CD4-positive, alpha-beta T cell treated with Interferon alpha-2 for 1 hour (primary cell): ENCODE results near the gene RET.

Source experiments
- DNase-seq, 2 donors: peaks; one replicate each; pipeline ENCODE4 v3.0.0-alpha.2; 2020 to 2022

The RET gene

GRCh38 chr10:43111101-43111500 is 34.2 kb downstream of the RET start:
- DNase-seq: no peak

- DNase-seq: no peak
Measured at GRCh38 chr10:43111921-43112607, 35.2 kb downstream of the RET start.

- no peak for DNase-seq
Measured at GRCh38 chr10:43112608-43112961, 35.7 kb downstream of the RET start.

DNA sequence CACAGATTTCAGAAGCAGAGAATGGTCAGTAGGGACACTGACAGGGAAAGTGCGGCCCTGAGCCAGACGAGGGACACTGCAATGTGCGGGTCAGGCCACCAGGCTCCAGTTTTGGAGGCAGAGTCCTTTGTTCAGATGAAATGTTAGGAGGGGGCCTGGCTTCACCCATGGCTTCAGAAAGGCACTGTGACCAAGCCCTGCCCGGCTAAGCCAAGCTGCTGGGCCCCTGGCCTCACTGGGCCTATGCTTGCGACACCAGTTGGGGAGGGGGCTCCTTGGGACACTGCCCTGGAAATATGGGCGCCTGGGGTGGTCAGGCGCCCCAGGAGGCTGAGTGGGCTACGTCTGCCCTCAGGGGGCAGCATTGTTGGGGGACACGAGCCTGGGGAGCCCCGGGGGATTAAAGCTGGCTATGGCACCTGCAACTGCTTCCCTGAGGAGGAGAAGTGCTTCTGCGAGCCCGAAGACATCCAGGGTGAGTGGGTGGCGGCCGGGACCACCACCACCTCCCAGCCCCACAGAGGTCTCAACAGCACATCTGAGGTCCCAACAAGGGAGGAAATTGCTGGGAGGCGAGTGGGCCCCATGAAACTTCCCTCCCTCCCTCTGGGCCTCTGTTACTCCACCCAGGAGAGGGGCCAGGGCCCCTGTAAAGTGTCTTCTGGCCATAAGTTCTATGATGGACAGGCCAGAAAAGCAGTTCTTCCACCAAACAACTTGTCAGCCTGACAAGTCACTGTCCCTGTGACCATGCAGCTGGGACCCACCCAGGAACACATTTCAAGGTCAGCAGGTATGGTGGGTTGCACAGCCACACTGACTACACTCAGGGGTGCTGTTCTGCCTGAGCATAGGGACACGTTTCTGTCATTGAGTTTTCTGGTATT is 36.6 kb downstream of the RET start:
- no peak for DNase-seq

DNA sequence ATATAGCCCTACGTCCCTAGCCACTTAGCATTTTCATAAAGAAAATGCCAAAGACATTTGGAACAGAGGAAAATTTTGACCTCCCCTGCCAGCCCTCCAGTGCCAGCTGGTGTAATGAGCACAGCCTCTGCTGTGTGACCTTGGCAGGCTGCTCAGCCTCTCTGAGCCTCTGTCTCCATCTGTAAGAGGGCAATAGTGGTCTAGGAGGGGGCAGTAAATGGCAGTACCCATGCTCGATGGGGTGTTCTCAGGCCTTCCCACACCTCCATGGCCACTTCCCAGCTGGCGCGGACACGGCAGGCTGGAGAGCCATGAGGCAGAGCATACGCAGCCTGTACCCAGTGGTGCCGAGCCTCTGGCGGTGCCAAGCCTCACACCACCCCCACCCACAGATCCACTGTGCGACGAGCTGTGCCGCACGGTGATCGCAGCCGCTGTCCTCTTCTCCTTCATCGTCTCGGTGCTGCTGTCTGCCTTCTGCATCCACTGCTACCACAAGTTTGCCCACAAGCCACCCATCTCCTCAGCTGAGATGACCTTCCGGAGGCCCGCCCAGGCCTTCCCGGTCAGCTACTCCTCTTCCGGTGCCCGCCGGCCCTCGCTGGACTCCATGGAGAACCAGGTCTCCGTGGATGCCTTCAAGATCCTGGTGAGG is 37.3 kb downstream of the RET start:
- DNase-seq: no peak

- DNase-seq: no peak
Measured at GRCh38 chr10:43114743-43115611, 38.1 kb downstream of the RET start.

GRCh38 chr10:43115881-43116595 is 39.2 kb downstream of the RET start:
- no peak for DNase-seq

- no peak for DNase-seq
Measured at GRCh38 chr10:43116596-43116995, 39.7 kb downstream of the RET start.

GRCh38 chr10:43117031-43117776 is 40.3 kb downstream of the RET start:
- no peak for DNase-seq

DNA sequence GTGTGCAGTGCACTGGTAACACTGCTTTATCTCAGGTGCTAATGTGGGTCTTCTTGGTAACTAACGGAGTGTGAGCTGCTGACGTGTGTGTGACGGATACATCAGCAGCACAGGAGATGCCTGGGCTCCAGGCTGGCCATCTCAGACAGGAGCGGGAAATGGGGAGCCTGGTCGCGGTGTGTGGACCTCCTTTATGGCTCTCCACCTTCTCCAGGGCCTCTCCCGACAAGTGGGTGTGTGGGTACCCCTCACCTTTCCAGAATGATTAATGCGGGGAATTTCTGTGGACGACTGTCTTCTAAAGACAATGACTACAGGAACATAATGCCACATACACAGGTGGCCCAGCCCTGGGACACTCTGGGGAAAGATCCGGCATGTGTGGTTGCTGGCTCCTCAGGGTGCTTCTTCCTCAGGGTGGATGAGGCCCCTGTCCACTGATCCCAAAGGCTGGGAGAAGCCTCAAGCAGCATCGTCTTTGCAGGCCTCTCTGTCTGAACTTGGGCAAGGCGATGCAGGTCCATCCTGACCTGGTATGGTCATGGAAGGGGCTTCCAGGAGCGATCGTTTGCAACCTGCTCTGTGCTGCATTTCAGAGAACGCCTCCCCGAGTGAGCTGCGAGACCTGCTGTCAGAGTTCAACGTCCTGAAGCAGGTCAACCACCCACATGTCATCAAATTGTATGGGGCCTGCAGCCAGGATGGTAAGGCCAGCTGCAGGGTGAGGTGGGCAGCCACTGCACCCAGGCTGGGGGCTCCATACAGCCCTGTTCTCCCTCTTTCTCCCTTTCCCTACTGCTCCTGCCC is 41.1 kb downstream of the RET start:
- DNase-seq: no peak

DNA sequence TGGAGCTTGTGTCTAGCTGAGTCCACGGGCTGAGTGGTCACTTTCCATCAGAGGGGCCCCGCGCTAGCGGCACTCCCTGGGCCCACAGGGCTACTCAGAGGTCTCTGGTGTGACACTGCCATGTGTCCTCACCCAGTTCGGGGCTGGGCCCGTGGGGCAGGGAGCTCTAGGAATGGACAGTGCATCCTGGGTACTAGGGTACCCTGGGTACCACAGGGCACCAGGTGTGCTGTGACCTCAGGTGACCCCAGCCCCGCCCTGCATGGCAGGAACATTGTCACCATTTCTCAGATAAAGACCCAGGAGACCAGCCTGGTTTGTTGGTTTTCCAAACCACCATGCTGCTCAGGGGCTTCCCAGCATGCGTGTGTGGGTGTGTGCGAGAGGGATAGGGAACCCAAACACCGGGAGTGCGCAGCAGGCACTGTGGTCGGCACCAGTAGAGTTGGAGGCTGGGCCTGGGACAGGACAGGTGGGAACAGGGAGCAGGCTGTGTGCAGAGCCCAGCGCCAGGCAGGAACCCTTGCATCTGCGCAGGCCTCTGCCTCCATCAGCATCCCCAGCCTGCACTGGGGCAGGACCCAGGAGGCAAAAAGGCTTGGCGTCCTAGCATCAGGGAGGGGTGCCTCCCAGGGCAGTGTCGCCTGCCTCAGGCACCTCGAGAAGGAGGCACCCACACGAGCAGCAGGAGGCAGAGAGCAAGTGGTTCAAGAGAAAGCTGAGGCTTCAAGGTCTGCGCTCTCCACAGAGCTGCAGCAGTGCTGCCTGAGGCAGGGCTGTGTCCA is 42.0 kb downstream of the RET start:
- no peak for DNase-seq

GRCh38 chr10:43119416-43120115 is 42.7 kb downstream of the RET start:
- DNase-seq: no peak

DNA sequence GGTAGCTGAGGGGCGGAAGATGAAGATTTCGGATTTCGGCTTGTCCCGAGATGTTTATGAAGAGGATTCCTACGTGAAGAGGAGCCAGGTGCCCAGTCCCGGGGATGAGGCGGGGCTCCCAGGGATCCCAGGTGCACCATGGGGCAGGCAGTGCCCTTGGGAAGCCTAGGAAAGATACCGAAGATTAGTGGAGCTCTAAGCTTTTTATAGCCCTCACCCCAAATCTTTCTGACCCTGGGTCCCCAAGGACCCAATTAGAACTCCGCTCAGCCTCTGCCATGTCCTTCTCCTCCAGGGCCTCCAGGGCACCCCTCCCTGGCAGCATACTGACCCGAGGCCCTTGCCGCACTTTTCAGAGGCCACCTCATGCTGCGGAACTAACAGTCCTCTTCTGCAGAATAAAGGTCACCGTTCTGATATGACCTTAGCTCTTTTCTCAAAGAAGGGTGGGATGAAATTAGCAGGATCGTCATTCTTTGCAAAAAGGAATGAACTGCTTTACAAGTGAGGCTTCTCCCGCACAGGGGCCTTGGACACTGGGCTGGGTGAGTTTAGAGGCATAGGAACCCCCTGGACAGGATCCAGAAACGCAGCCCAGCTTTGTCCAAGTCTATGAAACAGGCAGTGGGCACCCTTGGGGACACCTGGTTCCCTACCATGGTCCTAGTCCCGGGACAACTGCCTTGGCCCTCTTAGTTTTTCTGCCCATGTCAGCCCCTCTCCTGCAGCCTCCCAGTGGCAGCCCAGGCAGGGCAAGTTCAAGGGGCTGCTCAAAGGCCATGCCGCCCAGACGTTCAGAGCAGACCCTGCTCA is 43.5 kb downstream of the RET start:
- no peak for DNase-seq

DNA sequence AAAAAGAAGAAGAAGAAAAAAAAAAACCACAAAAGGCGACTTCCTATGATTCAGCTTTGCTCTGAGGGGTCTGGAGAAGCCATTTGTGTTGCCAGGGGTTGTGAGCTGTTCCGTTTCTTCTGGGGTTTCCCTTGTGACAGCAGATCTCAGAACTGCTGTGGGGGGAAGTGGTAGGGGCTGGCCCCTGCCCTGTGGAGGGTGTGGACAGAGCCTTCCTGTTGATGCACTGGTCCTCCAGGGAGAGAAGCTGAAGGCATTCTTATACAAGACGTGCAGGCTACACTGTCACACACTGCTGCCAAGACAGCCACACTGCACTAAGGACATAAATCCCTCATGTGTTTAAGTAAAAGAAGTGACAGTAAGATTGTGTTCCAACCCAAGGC is 44.1 kb downstream of the RET start:
- peak; percentile 70 to 80 for DNase-seq

GRCh38 chr10:43121444-43121843 is 44.6 kb downstream of the RET start:
- peak in 1 of 2 donors; percentile 15 for DNase-seq

DNA sequence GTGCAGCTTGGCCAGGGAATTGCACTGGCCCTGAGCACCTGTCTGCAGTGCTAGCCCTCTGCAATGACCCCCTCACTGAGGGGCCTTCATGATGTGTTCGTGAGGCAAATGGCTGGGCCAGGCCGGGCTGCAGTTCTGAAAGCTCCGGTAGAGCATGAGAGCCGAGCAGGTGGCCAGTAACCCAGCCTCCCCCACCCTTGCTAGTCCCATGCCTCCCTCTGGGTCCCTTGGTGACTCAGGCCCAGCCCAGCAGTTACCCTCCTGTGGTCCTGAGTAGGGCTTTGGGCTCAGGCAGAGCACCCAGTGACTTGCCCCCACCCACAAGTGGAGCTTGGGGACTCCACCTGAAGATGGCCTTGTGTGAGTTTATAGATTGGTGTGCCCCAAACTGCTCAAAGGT is 45.2 kb downstream of the RET start:
- DNase-seq: no peak

GRCh38 chr10:43122826-43123225 is 46.0 kb downstream of the RET start:
- DNase-seq: no peak
